Keratinocyte (primary cell): ENCODE measurements around the gene SHISA3. TPM values are rescaled to one million over a fixed set of nuclear protein-coding genes. Genes with fewer than 3 reads are reported as not detected.

Experiments used
- DNase-seq: peaks from one replicate; pipeline ENCODE4 v3.0.0-alpha.2; 2011; ENCODE audit warnings: low read depth, missing footprints, low spot score
- FAIRE-seq: peaks from 2 replicates; lab custom pipeline; 2011; peaks lifted over from hg19 to GRCh38; lab: Jason Lieb, UNC
- H2AFZ ChIP-seq: 2 replicates; pipeline ENCODE4 v1.6.0; 2012; ENCODE audit warnings: low read length, control low read depth, inconsistent platforms; ENCODE audit not compliant: control insufficient read depth
- H3K27ac ChIP-seq: 2 replicates; pipeline ENCODE4 v1.5.1; 2011; ENCODE audit warnings: low read length; ENCODE audit not compliant: control insufficient read depth, insufficient read depth
- H3K27me3 ChIP-seq: 3 replicates; pipeline ENCODE4 v1.6.0; 2011; ENCODE audit warnings: low read length; ENCODE audit not compliant: control insufficient read depth, insufficient read depth; ENCODE audit errors: extremely low read depth
- H3K36me3 ChIP-seq, 2 experiments: 2 replicates in 1 of 2; 3 replicates in 1 of 2; pipeline ENCODE4 v1.5.1; 2011; ENCODE audit warnings: low read length in 2 of 2, mild to moderate bottlenecking in 1 of 2; ENCODE audit not compliant: control insufficient read depth in 2 of 2, insufficient read depth in 2 of 2; ENCODE audit errors: extremely low read depth in 1 of 2
- H3K4me1 ChIP-seq: 3 replicates; pipeline ENCODE4 v1.5.1; 2011; ENCODE audit warnings: low read length; ENCODE audit not compliant: control insufficient read depth, insufficient read depth; ENCODE audit errors: extremely low read depth
- H3K4me2 ChIP-seq: 3 replicates; pipeline ENCODE4 v1.6.0; 2011; ENCODE audit warnings: low read depth, low read length; ENCODE audit not compliant: control insufficient read depth, insufficient read depth; ENCODE audit errors: extremely low read depth
- H3K4me3 ChIP-seq, 3 experiments: fragments of 200-600 bp in 1 of 3; sonication (generic) in 1 of 3; 2 replicates in 2 of 3; 3 replicates in 1 of 3; pipeline ENCODE4 v1.5.1; 2011 to 2016; ENCODE audit warnings: low read length in 3 of 3, mild to moderate bottlenecking in 3 of 3, control low read depth in 2 of 3, inconsistent platforms in 1 of 3, low read depth in 1 of 3, mixed read lengths in 1 of 3, mixed run types in 1 of 3, moderate library complexity in 1 of 3; ENCODE audit not compliant: control insufficient read depth in 2 of 3, insufficient read depth in 2 of 3; ENCODE audit errors: extremely low read depth in 1 of 3
- H3K79me2 ChIP-seq: 2 replicates; pipeline ENCODE4 v1.6.0; 2012; ENCODE audit warnings: low read length; ENCODE audit not compliant: control insufficient read depth, insufficient read depth
- H3K9ac ChIP-seq: 3 replicates; pipeline ENCODE4 v1.6.0; 2011; ENCODE audit warnings: low read length; ENCODE audit not compliant: control insufficient read depth, insufficient read depth; ENCODE audit errors: extremely low read depth
- H3K9me1 ChIP-seq: 3 replicates; pipeline ENCODE4 v1.6.0; 2011; ENCODE audit warnings: low read length; ENCODE audit not compliant: control insufficient read depth, insufficient read depth; ENCODE audit errors: extremely low read depth
- H3K9me3 ChIP-seq: 2 replicates; pipeline ENCODE4 v1.5.1; 2012; ENCODE audit warnings: low read depth, low read length; ENCODE audit not compliant: control insufficient read depth
- H4K20me1 ChIP-seq: 3 replicates; pipeline ENCODE4 v1.6.0; 2011; ENCODE audit warnings: low read length; ENCODE audit not compliant: control insufficient read depth, insufficient read depth; ENCODE audit errors: extremely low read depth
- CTCF ChIP-seq, 3 experiments: IDR thresholded peaks in 1 of 3; conservative IDR thresholded peaks in 1 of 3; optimal IDR thresholded peaks in 1 of 3; 2 replicates in 2 of 3; 3 replicates in 1 of 3; pipeline versions ENCODE3 to v1.5.1; 2011; ENCODE audit warnings: low read length in 3 of 3, mild to moderate bottlenecking in 3 of 3, moderate library complexity in 2 of 3, control low read depth in 1 of 3, inconsistent platforms in 1 of 3; ENCODE audit not compliant: insufficient read depth in 2 of 3; ENCODE audit errors: extremely low read depth in 1 of 3
- EZH2 ChIP-seq: IDR thresholded peaks from one replicate; pipeline ENCODE4 v1.6.1; 2012; ENCODE audit warnings: inconsistent platforms, mild to moderate bottlenecking, low read length, moderate library complexity
- dilution Hi-C: fragments of 300-500 bp; cut with MboI; formaldehyde crosslinking; loops from one replicate; pipeline ENCODE4 v1.7.0; 2020; ENCODE audit warnings: low sequenced_read_pairs; ENCODE audit not compliant: extremely low pct_ligation_motif_present
- polyA plus RNA-seq, 5 experiments: library from polyadenylated mRNA; depleted of rRNA in 3 of 5; stranded (reverse) in 3 of 5; stranded (forward) in 1 of 5; unstranded in 1 of 5; fragments of >200 nt; gene quantifications; 1 replicate in 1 of 5; 2 replicates in 3 of 5; 3 replicates in 1 of 5; pipeline versions ENCODE4 v1.2.1 to v1.2.3, GENCODE V29; 2011 to 2012; ENCODE audit warnings: missing spikeins in 2 of 5, low read depth in 1 of 5, low replicate concordance in 1 of 5

Gene SHISA3
- polyA plus RNA-seq, 1 donor (not counting 4 experiments of a cell fraction or from before 2014, with no cell fraction given), result not detected

GRCh38 chr4:42359711-42360110, 37.6 kb upstream of the SHISA3 start:
- dilution Hi-C loops, result no loop called here
- H3K9me3 ChIP-seq, result no peaks in the 10 kb centered on the region
- DNase-seq (no peak), FAIRE-seq (no peak)
- H3K4me2 ChIP-seq, result no peak overlapping the region
- no peak overlapping the region for H2AFZ ChIP-seq
- H3K9me1 ChIP-seq, result no peaks in the 10 kb centered on the region
- H3K9ac ChIP-seq, result no peak overlapping the region
- H4K20me1 ChIP-seq, result no peaks in the 10 kb centered on the region
- no peak overlapping the region for H3K27ac ChIP-seq
- no peaks in the 10 kb centered on the region for H3K79me2 ChIP-seq
- TF ChIP-seq CTCF (optimal IDR thresholded peaks at IDR 0.05 in 1 of 3, IDR thresholded peaks at IDR 0.05 in 1 of 3, conservative IDR thresholded peaks at IDR 0.05 in 1 of 3; ENCODE audit: extremely low read depth in 1 of 3, insufficient read depth in 2 of 3, low read length in 3 of 3), result no peak
- TF ChIP-seq EZH2, result no peak
- no peaks in the 10 kb centered on the region for H3K36me3 ChIP-seq
- H3K4me3 ChIP-seq, result no peak overlapping the region
- H3K4me1 ChIP-seq, result no peaks in the 10 kb centered on the region
- H3K27me3 ChIP-seq, result no peaks in the 10 kb centered on the region

- H3K4me3 ChIP-seq, result no peak overlapping the region
- H4K20me1 ChIP-seq, result no peaks in the 10 kb centered on the region
- no peaks in the 10 kb centered on the region for H3K9me3 ChIP-seq
- H3K9ac ChIP-seq, result no peak overlapping the region
- H3K4me2 ChIP-seq, result no peak overlapping the region
- H3K9me1 ChIP-seq, result no peaks in the 10 kb centered on the region
- H3K36me3 ChIP-seq, result no peaks in the 10 kb centered on the region
- FAIRE-seq (no peak), DNase-seq (no peak)
- H3K27me3 ChIP-seq, result no peaks in the 10 kb centered on the region
- no peak for TF ChIP-seq CTCF (optimal IDR thresholded peaks at IDR 0.05 in 1 of 3, IDR thresholded peaks at IDR 0.05 in 1 of 3, conservative IDR thresholded peaks at IDR 0.05 in 1 of 3; ENCODE audit: extremely low read depth in 1 of 3, insufficient read depth in 2 of 3, low read length in 3 of 3)
- no peak for TF ChIP-seq EZH2
- dilution Hi-C loops, result no loop called here
- H2AFZ ChIP-seq, result no peak overlapping the region
- H3K79me2 ChIP-seq, result no peaks in the 10 kb centered on the region
- no peaks in the 10 kb centered on the region for H3K4me1 ChIP-seq
- no peak overlapping the region for H3K27ac ChIP-seq
These were observed 37.0 kb upstream of the SHISA3 start for GRCh38 chr4:42360256-42360669.
